Adrenal gland (tissue), 5 donors: ENCODE results near the gene TET2.

ENCODE experiments used
- CTCF ChIP-seq, 6 experiments: fragments of 450-650 bp in 4 of 6; fragments of 200-600 bp in 2 of 6; sonication (generic) in 1 of 6; IDR thresholded peaks; 1 replicate in 5 of 6; 2 replicates in 1 of 6; pipeline versions ENCODE4 v1.5.1 to v1.8.0; 2016 to 2021; ENCODE audit warnings: antibody characterized with exemption in 6 of 6, mild to moderate bottlenecking in 2 of 6, moderate library complexity in 1 of 6
- POLR2A ChIP-seq, 2 donors: fragments of 450-650 bp; IDR thresholded peaks; one replicate each; pipeline ENCODE4 v1.6.1; 2017; ENCODE audit warnings: antibody characterized with exemption in 2 of 2, mild to moderate bottlenecking in 2 of 2, moderate library complexity in 1 of 2
- donor health status: DM: no; HTN: no; CAD: no.

DNA sequence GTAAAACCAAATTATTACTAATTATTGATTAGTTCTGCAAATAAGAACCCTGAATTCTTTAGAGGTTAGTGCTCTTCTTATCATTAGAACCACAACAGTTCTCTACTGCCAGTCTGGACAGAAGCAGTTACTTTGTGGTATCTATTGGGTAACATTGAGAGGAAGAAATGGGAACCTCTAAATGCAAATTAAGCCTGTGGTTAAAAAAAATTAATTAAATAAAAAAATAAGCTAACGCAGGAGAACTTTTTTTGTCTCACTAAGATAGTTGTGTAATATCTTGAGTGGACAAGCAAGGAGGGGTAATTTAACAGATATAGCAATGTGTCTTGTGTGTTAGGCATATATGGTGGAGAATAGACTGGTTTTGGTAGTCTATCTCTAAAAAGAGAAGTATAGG is 32.9 kb upstream of the TET2 start:
- no peak for TF ChIP-seq POLR2A (IDR thresholded peaks at IDR 0.05)
- no peak for TF ChIP-seq CTCF (IDR thresholded peaks at IDR 0.05)
